ENCODE data around the gene LCN10. TPM values are rescaled to one million over a fixed set of nuclear protein-coding genes. Genes with fewer than 3 reads are reported as not detected.

Gene LCN10
- total RNA-seq, 2 donors from 2014 or later, result 0.91 to 1.1 TPM

GRCh38 chr9:136710543-136710942 is 32.2 kb downstream of the LCN10 start:
- no peaks in the 10 kb centered on the region for H3K36me3 ChIP-seq (ENCODE audit: control insufficient read depth, insufficient read depth, low read length)
- H3K27ac ChIP-seq (ENCODE audit: low read depth, low read length), result no peak overlapping the region
- WGBS, 2 experiments (ENCODE audit: insufficient coverage in 1 of 2, insufficient read length in 1 of 2), result 87 to 91% methylated on average over 6 to 7 of the region's 7 CpGs
- Mint-ChIP-seq H3K27me3 (ENCODE audit: insufficient read depth) (peaks cover 12% of the 10 kb centered on the region), H3K36me3 (ENCODE audit: low read depth) (no peaks in the 10 kb centered on the region), H3K4me1 (peaks cover 2% of the 10 kb centered on the region), H3K4me3 (peak overlapping the region; percentile 55), H3K27ac (no peak overlapping the region), H3K9me3 (no peaks in the 10 kb centered on the region)
- H3K4me1 ChIP-seq (ENCODE audit: control insufficient read depth, insufficient read depth, low read length), result no peaks in the 10 kb centered on the region
- no peaks in the 10 kb centered on the region for H3K9me3 ChIP-seq (ENCODE audit: control insufficient read depth, low read length)
- no peak overlapping the region for H3K4me3 ChIP-seq (ENCODE audit: low read length)
- no peak overlapping the region for H3K9ac ChIP-seq (ENCODE audit: extremely low read depth, low read length, poor library complexity, severe bottlenecking)
- TF ChIP-seq CTCF (conservative IDR thresholded peaks at IDR 0.05), result no peak
- H3K27me3 ChIP-seq (ENCODE audit: control insufficient read depth, insufficient read depth, low read length, poor library complexity, severe bottlenecking), result peaks cover 17% of the 10 kb centered on the region
- no peak for DNase-seq

- peak; percentile 45 for DNase-seq
- Mint-ChIP-seq H3K27me3 (ENCODE audit: insufficient read depth) (peaks cover 12% of the 10 kb centered on the region), H3K27ac (no peak overlapping the region), H3K36me3 (ENCODE audit: low read depth) (no peaks in the 10 kb centered on the region), H3K9me3 (no peaks in the 10 kb centered on the region), H3K4me1 (peaks cover 2% of the 10 kb centered on the region), H3K4me3 (no peak overlapping the region)
- TF ChIP-seq CTCF (conservative IDR thresholded peaks at IDR 0.05), result no peak
- Histone ChIP-seq H3K36me3 (ENCODE audit: control insufficient read depth, insufficient read depth, low read length) (no peaks in the 10 kb centered on the region), H3K9ac (ENCODE audit: extremely low read depth, low read length, poor library complexity, severe bottlenecking) (no peak overlapping the region), H3K27ac (ENCODE audit: low read depth, low read length) (no peak overlapping the region), H3K4me1 (ENCODE audit: control insufficient read depth, insufficient read depth, low read length) (no peaks in the 10 kb centered on the region), H3K27me3 (ENCODE audit: control insufficient read depth, insufficient read depth, low read length, poor library complexity, severe bottlenecking) (peaks cover 17% of the 10 kb centered on the region), H3K4me3 (ENCODE audit: low read length) (no peak overlapping the region), H3K9me3 (ENCODE audit: control insufficient read depth, low read length) (no peaks in the 10 kb centered on the region)
- WGBS, 2 experiments (ENCODE audit: insufficient coverage in 1 of 2, insufficient read length in 1 of 2), result 94% methylated on average over 24 of the region's 24 CpGs
Observed at GRCh38 chr9:136709454-136710109, 33.2 kb downstream of the LCN10 start.

- no peak for TF ChIP-seq CTCF (conservative IDR thresholded peaks at IDR 0.05)
- Histone ChIP-seq H3K9ac (ENCODE audit: extremely low read depth, low read length, poor library complexity, severe bottlenecking) (no peak overlapping the region), H3K9me3 (ENCODE audit: control insufficient read depth, low read length) (no peaks in the 10 kb centered on the region), H3K27me3 (ENCODE audit: control insufficient read depth, insufficient read depth, low read length, poor library complexity, severe bottlenecking) (peaks cover 17% of the 10 kb centered on the region), H3K4me1 (ENCODE audit: control insufficient read depth, insufficient read depth, low read length) (no peaks in the 10 kb centered on the region), H3K27ac (ENCODE audit: low read depth, low read length) (no peak overlapping the region), H3K36me3 (ENCODE audit: control insufficient read depth, insufficient read depth, low read length) (no peaks in the 10 kb centered on the region), H3K4me3 (ENCODE audit: low read length) (no peak overlapping the region)
- Mint-ChIP-seq H3K9me3 (no peaks in the 10 kb centered on the region), H3K27ac (no peak overlapping the region), H3K27me3 (ENCODE audit: insufficient read depth) (peaks cover 12% of the 10 kb centered on the region), H3K4me3 (no peak overlapping the region), H3K4me1 (peaks cover 2% of the 10 kb centered on the region), H3K36me3 (ENCODE audit: low read depth) (no peaks in the 10 kb centered on the region)
- WGBS, 2 experiments (ENCODE audit: insufficient coverage in 1 of 2, insufficient read length in 1 of 2), result 85 to 88% methylated on average over 17 to 21 of the region's 22 CpGs
- DNase-seq, result peak; percentile 40
Observed at GRCh38 chr9:136707849-136708517, 34.8 kb downstream of the LCN10 start.
